ENCODE results near the gene KCNQ2. TPM values are rescaled to one million over a fixed set of nuclear protein-coding genes. Genes with fewer than 3 reads are reported as not detected.

The KCNQ2 gene
- total and polyA plus RNA-seq, 10 donors = 0.13 to 3.5 (median 0.45) TPM; not detected in 2

DNA sequence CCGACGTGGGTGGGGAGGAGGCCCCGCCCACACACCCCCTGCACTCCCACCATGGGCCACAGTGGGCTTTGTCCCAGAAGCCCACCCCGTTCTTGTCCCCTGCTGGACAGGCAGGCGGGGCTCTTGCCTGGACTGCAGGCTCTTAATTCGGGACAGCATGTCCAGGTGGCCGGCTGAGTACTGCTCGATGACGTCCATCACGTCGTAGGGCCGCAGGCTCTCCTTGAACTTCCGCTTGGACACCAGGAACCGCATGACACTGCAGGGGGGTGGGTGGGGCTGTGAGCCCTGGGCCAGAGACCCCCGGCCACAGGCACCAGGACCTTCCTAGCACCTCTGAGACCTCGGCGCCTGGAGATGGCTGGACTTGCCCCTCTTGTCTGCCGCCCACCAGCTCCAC lies 59.1 kb downstream of the KCNQ2 start:
- peaks cover 0 to 83% (median 34%) of the 10 kb centered on the region in 7 donors for H3K27me3 ChIP-seq (replicated peaks in 1 of 7)
- no peak for DNase-seq
- peaks cover 0 to 13% (median 5%) of the 10 kb centered on the region in 6 donors for H3K4me1 ChIP-seq
- intact Hi-C loops (cut with DNase I; ENCODE audit: low total_unique reads) = no loop called here
- WGBS, 5 donors = 83 to 100% (median 84%) methylated on average over 3 to 18 of the region's 18 CpGs
- TF ChIP-seq, protein P1, sequence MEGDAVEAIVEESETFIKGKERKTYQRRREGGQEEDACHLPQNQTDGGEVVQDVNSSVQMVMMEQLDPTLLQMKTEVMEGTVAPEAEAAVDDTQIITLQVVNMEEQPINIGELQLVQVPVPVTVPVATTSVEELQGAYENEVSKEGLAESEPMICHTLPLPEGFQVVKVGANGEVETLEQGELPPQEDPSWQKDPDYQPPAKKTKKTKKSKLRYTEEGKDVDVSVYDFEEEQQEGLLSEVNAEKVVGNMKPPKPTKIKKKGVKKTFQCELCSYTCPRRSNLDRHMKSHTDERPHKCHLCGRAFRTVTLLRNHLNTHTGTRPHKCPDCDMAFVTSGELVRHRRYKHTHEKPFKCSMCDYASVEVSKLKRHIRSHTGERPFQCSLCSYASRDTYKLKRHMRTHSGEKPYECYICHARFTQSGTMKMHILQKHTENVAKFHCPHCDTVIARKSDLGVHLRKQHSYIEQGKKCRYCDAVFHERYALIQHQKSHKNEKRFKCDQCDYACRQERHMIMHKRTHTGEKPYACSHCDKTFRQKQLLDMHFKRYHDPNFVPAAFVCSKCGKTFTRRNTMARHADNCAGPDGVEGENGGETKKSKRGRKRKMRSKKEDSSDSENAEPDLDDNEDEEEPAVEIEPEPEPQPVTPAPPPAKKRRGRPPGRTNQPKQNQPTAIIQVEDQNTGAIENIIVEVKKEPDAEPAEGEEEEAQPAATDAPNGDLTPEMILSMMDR (IDR thresholded peaks at IDR 0.05 in 8 of 11, conservative IDR thresholded peaks at IDR 0.05 in 3 of 11) = no peak
- TF ChIP-seq POLR2A (IDR thresholded peaks at IDR 0.05) (no peak), POLR2AphosphoS5 (IDR thresholded peaks at IDR 0.05) (no peak)
- H3K36me3 ChIP-seq = no peaks in the 10 kb centered on the region
- no peak overlapping the region for H3K4me3 ChIP-seq
- H3K9me3 ChIP-seq = no peaks in the 10 kb centered on the region
- no peak overlapping the region for H3K27ac ChIP-seq

DNA sequence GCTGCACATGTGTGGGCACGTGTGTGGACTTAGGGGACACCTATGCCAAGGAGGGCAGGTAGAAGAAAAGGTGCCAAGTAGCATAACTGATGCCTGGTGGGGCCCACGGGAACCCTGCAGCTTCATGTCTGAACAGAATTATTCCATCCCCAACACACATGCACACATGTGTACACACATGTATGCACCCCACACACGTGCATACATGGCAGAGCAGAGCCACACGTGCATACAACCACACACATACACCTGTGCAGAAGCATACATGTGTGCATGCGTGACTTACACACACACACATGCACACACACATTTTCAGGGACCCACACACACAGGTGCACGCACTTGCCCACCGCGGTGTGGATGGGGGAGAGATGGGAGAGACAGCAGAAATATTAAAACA lies 59.6 kb downstream of the KCNQ2 start:
- intact Hi-C loops (cut with DNase I; ENCODE audit: low total_unique reads) = no loop called here
- WGBS, 5 donors = 74 to 88% (median 85%) methylated on average over 8 of the region's 8 CpGs
- no peak for DNase-seq
- H3K9me3 ChIP-seq = no peaks in the 10 kb centered on the region
- no peak for TF ChIP-seq POLR2A (IDR thresholded peaks at IDR 0.05)
- TF ChIP-seq, protein P1 (IDR thresholded peaks at IDR 0.05 in 8 of 11, conservative IDR thresholded peaks at IDR 0.05 in 3 of 11) = no peak
- TF ChIP-seq POLR2AphosphoS5 (IDR thresholded peaks at IDR 0.05) = no peak
- no peak overlapping the region for H3K27ac ChIP-seq
- no peak overlapping the region for H3K4me3 ChIP-seq
- no peaks in the 10 kb centered on the region for H3K36me3 ChIP-seq
- peaks cover 0 to 79% (median 31%) of the 10 kb centered on the region in 7 donors for H3K27me3 ChIP-seq (replicated peaks in 1 of 7)
- peaks cover 0 to 13% (median 5%) of the 10 kb centered on the region in 6 donors for H3K4me1 ChIP-seq

DNA sequence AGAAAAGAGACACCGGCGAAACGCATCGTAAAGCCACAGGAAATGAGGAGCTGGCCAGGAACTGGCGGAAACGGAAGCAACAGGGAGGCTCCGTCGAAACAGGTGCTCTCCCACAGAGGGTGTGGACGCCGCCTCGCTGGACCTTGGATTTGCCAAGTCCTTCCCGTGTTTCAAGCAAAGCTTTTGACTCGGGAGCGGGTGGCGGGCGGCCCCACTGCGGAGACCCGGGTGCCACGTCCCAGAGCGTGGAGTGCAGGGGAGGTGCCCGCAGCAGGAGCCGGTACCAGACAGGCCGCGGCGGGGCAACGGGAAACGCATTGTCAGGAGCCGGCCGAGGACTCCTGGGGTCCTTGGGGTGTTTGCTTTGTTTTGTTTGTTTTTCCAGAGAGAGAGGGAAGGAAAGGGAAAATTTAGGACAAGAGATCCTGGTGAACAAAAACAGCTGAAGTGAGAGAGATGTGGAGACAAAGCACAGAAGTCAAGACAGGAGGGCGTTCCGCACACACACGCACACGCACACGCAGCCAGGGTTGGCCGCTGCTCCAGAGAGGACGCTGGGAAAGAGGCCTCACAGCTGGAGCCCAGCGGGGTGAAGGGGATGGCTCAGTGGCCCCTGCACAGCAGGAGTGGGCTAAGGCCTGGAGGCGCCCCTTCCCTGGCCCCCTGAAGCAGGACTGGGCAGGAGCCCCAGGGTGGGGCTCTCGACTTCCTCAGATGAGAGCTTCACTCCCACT lies 60.4 kb downstream of the KCNQ2 start:
- H3K4me3 ChIP-seq = no peak overlapping the region
- intact Hi-C loops (cut with DNase I; ENCODE audit: low total_unique reads) = no loop called here
- no peak overlapping the region for H3K27ac ChIP-seq
- no peaks in the 10 kb centered on the region for H3K9me3 ChIP-seq
- DNase-seq = no peak
- peaks cover 0 to 13% (median 5%) of the 10 kb centered on the region in 6 donors for H3K4me1 ChIP-seq
- peaks cover 0 to 71% (median 25%) of the 10 kb centered on the region in 7 donors for H3K27me3 ChIP-seq (replicated peaks in 1 of 7)
- no peaks in the 10 kb centered on the region for H3K36me3 ChIP-seq
- TF ChIP-seq POLR2A (IDR thresholded peaks at IDR 0.05) (no peak), POLR2AphosphoS5 (IDR thresholded peaks at IDR 0.05) (no peak)
- TF ChIP-seq, protein P1 (IDR thresholded peaks at IDR 0.05 in 8 of 11, conservative IDR thresholded peaks at IDR 0.05 in 3 of 11) = no peak
- 53 to 72% (median 62%) methylated on average over 38 to 39 of the region's 39 CpGs for WGBS, 5 donors

DNA sequence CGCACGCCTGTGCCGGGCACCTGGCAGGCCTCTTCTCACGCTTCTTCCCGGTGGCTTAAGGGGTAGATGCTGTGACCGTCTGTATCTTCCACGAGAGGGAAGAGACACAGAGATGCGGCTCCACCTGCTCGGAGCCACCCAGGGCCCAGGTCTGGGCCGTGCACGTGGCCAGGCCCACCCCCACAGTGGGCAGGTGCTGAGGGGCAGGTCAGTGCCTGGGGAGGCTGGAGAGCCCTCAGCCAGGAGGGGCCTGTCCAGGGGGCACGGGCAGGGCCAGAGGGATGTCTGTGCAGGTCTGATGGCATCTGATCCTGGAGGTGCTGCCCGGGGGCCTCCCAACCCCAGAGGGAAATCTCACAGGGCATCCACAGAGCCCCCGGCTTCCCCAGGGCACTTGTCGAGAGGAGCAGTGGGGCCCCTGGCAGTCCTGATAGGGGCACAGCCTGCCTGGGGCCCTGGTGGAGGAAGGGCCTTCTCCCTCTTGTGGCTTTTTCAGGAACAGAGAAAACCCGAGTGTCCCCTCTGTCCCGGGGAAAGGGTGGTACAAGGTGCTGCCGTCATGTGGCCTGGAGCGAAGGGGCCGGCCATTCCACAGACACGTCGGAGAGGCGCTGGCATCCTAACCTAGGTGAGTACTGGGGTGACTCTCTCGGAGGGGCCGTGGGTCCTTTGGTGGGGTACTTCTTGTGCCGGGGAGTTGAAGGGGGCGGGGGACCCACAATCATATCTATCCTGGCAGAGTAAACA lies 61.1 kb downstream of the KCNQ2 start:
- TF ChIP-seq POLR2AphosphoS5 (IDR thresholded peaks at IDR 0.05) (no peak), POLR2A (IDR thresholded peaks at IDR 0.05) (no peak)
- TF ChIP-seq, protein P1 (IDR thresholded peaks at IDR 0.05 in 8 of 11, conservative IDR thresholded peaks at IDR 0.05 in 3 of 11) = no peak
- Histone ChIP-seq H3K27ac (no peak overlapping the region), H3K4me1 (peaks cover 0 to 13% (median 5%) of the 10 kb centered on the region in 6 donors), H3K36me3 (no peaks in the 10 kb centered on the region), H3K9me3 (no peaks in the 10 kb centered on the region), H3K4me3 (no peak overlapping the region), H3K27me3 (replicated peaks in 1 of 7) (peaks cover 0 to 63% (median 20%) of the 10 kb centered on the region in 7 donors)
- intact Hi-C loops (cut with DNase I; ENCODE audit: low total_unique reads) = no loop called here
- 51 to 80% (median 62%) methylated on average over 13 to 27 of the region's 27 CpGs for WGBS, 5 donors
- no peak for DNase-seq

Measured in spleen (tissue), 11 donors.